ENCODE data around the gene PDZD2.

The PDZD2 gene

DNA sequence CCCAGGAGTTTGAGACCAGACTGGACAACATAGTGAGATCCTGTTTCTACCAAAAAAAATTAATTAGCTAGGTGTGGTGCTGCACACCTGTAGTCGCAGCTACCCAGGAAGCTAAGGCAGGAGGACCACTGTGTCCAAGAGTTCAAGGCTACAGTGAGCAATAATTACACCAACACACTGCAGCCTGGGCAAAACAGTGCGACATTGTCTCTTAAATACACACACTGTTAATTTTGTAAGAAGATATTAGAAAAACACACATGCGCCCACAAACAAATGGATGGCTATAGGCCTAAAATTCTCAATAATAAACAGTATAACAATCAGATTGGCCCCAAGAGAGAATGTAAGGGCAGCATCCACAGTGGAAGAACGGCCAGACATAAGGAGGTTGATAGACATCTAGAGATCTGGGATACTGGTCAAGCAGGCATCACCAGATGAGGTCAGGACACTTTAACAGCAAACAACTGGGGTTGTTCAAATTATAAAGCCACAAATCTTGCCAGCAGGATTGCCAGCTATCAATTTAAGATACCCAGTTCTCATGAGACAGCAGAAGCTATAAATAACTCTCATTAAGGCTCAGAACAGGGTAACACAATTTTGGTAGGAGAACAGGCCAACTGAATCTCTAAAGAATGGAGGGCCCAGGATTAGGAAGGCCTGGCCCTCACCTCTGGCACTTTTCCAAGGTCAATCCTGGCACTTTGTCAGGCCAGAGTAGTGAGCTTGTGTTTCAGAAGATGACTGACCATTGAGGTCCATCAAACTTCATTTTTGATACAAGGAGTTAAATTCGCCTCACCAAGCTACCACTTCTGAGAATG lies 505.7 kb downstream of the PDZD2 start:
- no peak for DNase-seq (ENCODE audit: low read depth)

DNA sequence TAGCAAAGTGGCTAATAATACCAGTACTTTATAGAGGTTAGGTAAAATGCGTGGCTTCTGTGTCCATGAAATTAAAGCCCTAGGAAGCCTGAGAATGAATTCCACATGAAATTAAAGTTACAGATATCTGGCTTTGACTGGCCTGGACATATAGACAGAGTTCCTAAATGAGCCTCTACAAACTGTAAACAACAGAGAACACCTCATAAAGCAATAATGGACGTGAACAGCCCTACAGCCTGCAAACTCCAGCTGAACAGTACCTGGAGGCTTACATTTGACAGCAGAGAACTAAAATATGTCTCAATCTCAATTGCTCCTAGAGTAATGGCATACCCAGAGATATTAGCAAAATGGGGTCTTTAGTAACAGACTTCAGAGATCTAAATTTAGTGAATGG lies 506.4 kb downstream of the PDZD2 start:
- DNase-seq (ENCODE audit: low read depth): no peak

DNA sequence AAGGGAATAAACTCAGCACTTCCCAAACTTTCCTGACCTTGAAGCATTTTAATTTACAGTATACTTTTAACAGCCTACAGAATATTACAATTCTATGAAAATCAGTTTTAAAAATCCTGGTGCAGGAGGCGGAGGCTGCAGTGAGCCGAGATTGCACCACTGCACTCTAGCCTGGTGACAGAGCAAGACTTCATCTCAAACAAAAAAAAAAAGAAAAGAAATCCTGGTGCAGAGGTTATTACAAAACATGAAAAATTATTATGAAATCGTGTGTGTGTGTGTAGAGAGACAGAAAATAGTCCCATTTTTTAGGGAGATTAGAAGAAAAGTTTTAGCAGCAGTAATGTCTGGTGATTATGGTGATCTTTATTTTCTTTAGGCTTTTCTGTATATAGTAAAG lies 508.3 kb downstream of the PDZD2 start:
- no peak for DNase-seq (ENCODE audit: low read depth)

DNA sequence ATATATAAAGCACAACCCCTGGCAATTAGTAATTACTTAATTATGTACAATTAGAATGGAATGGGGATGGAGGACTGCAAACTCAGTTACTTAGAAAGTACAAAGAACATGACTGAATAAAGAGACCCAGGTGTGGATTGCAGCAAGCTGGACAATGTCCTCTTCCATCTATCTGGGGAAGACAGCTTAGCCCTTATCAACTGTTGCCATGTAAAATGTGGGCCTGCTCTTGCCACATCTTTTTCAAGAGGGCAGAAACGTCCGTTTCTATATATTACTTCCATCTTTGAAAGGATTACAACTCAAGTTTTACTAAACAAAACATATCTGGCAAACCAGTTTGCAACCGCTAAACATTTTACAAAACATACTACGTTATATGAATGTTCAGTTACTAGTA lies 509.0 kb downstream of the PDZD2 start:
- DNase-seq (ENCODE audit: low read depth): no peak

DNA sequence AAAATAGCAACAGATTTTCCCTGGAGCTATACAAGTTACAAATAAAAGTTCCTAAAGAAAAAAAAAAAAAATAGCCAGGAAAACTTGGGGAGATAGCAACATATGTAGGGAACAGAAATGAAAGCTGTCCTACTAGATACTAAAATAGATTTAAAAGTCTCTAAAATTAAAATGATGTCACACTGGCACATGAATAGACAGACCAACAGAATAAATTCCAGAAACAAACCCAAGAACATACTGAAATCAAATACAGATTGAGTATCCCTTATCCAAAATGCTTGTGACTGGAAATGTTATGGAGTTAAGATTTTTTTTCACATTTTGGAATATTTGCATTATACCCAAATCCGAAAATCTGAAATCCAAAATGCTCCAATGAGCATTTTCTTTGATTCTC lies 511.4 kb downstream of the PDZD2 start:
- DNase-seq (ENCODE audit: low read depth): no peak

DNA sequence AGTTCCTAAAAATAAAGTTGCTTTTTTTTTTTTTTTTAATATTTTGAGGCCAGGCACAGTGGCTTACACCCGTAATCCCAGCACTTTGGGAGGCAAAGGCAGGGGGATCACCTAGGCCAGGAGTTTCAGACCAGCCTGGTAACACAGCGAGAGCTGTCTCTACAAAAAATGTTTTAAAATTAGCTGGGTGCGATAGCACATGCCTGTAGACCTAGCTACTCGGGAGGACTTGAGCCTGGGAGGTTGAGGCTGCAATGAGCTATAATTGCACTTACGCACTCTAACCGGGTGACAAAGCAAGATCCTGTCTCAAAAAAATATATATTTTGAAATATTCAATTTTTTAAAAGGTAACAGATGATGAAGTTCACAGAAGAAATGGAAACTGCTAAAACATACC lies 512.3 kb downstream of the PDZD2 start:
- no peak for DNase-seq (ENCODE audit: low read depth)

DNA sequence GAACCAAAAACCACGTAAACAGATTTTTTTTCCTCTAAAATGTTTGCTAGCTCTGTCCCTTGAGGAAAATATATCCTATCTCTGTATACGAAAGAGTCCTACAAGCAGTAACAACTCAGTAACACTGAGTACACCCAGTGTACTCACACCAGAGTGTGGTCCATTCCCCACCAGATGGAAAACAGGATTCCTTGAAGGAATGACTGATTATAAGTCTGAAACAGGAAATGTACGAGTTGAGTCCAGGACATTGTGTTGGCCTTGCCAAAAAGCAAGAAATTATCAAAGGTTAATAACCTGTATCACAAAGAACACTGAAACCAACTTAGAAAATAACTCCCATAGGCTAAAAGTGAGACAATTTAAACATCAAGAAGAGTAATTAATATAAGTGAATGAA lies 514.8 kb downstream of the PDZD2 start:
- no peak for DNase-seq (ENCODE audit: low read depth)

DNA sequence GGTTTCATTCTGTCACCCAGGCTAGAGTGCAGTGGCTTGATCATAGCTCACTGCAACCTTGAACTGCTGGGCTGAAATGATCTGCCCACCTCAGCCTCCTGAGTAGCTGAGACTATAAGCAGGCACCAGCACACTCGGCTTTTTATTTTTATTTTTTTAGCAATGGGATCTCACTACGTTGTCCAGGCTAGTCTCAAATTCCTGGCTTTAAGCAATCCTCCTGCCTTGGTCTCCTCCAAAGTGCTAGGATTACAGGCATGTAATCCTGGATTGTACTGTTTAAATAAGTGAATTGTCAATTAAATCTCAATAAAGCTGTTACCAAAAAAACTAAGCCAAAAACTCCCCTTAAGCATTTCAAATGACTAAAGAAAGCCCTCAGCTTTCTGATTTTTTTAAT lies 516.3 kb downstream of the PDZD2 start:
- DNase-seq (ENCODE audit: low read depth): no peak

DNA sequence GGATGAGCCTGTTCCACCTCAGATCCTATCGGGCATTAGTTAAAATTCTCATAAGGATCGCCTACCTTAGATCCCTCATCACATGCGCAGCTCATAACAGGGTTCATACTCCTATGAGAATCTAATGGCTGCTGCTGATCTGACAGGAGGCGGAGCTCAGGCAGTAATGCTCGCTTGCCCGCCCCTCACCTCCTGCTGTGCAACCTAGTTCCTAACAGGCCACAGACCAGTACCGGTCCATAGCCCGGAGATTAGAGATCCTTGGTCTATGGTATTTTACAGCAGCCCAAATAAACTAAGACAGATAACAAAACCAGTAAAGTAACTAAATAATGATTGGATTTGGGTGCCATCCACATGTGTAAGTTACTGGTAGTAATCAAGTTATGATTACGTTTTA lies 517.7 kb downstream of the PDZD2 start:
- DNase-seq (ENCODE audit: low read depth): no peak

DNA sequence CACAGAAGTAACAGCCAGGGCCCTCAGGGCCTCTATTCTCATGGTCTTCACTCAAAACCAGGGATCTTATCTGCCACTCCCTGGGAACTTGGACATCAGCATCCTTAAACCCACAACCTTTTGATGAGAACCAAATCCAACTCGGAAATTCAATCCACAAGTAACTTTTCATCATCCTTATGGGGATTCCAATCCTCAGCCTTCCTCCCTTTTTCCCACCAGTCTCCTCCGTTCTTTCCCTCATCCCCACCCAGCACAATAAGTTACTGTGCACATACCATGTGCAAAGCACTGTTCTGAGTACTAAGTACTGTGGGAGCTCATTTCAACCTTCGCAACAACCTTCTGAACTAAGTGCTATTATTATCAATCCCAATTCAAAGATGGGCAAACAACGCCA lies 518.1 kb downstream of the PDZD2 start:
- DNase-seq (ENCODE audit: low read depth): no peak

DNA sequence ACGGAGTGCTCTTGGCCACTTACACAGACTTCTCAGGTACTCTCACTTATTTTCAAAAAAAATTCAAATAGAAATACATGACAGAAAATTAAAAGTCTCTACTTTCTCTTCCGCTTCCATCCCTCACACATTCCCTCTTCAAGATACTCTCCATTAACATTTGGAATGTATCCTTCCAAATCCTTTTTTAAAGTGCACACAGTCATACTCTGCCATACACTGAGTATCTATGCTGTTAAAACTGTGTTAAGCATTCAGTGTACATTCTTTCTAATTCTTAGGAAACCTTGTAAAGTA lies 519.7 kb downstream of the PDZD2 start:
- DNase-seq (ENCODE audit: low read depth): no peak

DNA sequence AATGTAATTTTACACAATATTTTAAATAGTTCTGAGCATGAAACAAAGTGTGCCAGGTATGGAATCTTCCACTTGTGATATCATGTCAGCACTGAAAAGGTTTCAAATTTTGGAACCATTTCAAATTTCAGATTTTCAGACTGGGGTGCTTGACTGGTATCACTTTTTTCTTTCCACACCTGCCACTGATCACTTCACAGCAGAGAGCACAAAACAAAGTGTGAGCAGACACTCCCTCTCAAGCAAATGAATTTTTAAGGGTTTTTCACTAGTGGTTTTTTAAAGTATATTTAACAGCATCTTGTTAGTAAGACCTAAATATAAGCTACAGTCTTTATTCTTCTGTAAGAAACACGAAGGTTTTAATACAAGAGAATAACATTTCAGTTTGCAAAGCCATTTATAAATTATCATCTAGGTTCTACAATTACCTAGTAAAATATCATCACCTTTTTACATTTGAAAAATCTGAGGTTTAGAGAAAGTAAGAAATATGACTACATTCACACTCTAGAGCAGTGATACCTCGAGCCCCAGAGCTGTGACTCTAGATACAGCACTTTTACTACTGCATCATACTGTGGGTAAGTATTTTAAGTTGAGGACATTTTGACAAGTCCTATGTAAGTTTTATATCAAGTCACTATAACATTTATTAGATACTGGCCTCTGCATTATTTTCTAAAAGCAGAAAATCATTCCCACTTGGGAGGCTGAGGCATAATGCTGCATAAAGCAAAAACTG lies 520.6 kb downstream of the PDZD2 start:
- DNase-seq (ENCODE audit: low read depth): no peak

DNA sequence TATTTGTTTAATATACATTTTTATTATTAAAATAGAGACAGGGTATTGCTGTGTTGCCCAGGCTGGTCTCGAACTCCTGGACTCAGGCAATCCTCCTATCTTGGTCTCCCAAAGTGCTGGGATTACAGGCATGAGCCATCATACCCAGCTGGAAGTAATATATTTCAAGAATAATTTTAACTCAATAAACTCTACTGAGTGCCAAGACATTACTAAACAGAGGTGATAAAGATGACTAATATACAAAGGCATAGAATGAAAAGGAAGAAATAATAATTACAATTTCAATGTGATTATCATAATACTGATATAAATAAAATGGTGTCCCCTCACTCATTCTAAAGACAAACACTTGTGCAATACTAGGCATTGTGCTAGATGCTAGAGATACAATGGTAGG lies 521.3 kb downstream of the PDZD2 start:
- no peak for DNase-seq (ENCODE audit: low read depth)

All from activated gamma-delta T cell treated with anti-CD3 and anti-CD28 coated beads, Interleukin-2, amount 50 U/mL, for 16 hours (primary cell).